HepG2 (cell line): Measurements from ENCODE around the gene SPSB1. TPM values are rescaled to one million over a fixed set of nuclear protein-coding genes. Genes with fewer than 3 reads are reported as not detected.

ENCODE experiments used
- HMG20B ChIP-seq: conservative IDR thresholded peaks from 2 replicates; pipeline ENCODE4 v1.6.1; 2016; ENCODE audit warnings: missing genetic modification reagents, missing compliant biosample characterization
- KLF6 ChIP-seq: IDR thresholded peaks from 2 replicates; pipeline ENCODE4 v1.8.0; 2016; ENCODE audit warnings: missing biosample characterization, missing genetic modification reagents
- ONECUT2 ChIP-seq: sonication (generic); formaldehyde crosslinking; IDR thresholded peaks from 2 replicates; pipeline ENCODE4 v1.4.0; 2020; ENCODE audit warnings: missing genetic modification reagents
- RCOR2 ChIP-seq: IDR thresholded peaks from 2 replicates; pipeline ENCODE4 v1.6.1; 2016; ENCODE audit warnings: missing biosample characterization, missing genetic modification reagents
- RNF2 ChIP-seq: fragments of 450-650 bp; conservative IDR thresholded peaks from 2 replicates; pipeline ENCODE4 v1.6.1; 2016; ENCODE audit warnings: low read depth
- TMF1 ChIP-seq: sonication (generic); formaldehyde crosslinking; IDR thresholded peaks from 2 replicates; pipeline ENCODE4 v1.8.1; 2022; ENCODE audit warnings: low read depth, missing genetic modification reagents
- YEATS4 ChIP-seq: sonication (generic); formaldehyde crosslinking; IDR thresholded peaks from 2 replicates; pipeline ENCODE4 v1.4.0; 2020; ENCODE audit warnings: missing genetic modification reagents, borderline replicate concordance
- ZNF407 ChIP-seq: sonication (generic); formaldehyde crosslinking; IDR thresholded peaks from one replicate; pipeline ENCODE4 v1.5.1; 2020; ENCODE audit warnings: mild to moderate bottlenecking, missing genetic modification reagents; ENCODE audit errors: not compliant biosample characterization
- ZNF644 ChIP-seq: IDR thresholded peaks from 2 replicates; pipeline ENCODE4 v1.6.1; 2016; ENCODE audit warnings: low read depth
- ZNF768 ChIP-seq: sonication (generic); formaldehyde crosslinking; IDR thresholded peaks from 2 replicates; pipeline ENCODE4 v1.4.0; 2020; ENCODE audit warnings: missing genetic modification reagents
- ZNF850 ChIP-seq: sonication (generic); formaldehyde crosslinking; conservative IDR thresholded peaks from 2 replicates; pipeline ENCODE4 v1.9.0; 2021; ENCODE audit warnings: mild to moderate bottlenecking, missing genetic modification reagents
- polyA plus RNA-seq, 8 experiments: library from polyadenylated mRNA; depleted of rRNA in 3 of 8; stranded (reverse) in 7 of 8; unstranded in 1 of 8; fragments of >200 nt; fragmentation: Illumina TruSeq in 4 of 8; extraction: Trizol in 4 of 8; gene quantifications; 2 replicates each; pipeline versions ENCODE4 v1.2.1 to v1.2.3, GENCODE V29; 2011 to 2016; ENCODE audit warnings: low read depth in 4 of 8, missing spikeins in 1 of 8, mixed read lengths in 1 of 8; ENCODE audit not compliant: insufficient read depth in 1 of 8
- total RNA-seq, 5 experiments: library from RNA; depleted of rRNA; stranded (reverse); fragments of >200 nt; fragmentation: Illumina TruSeq; extraction: Trizol; gene quantifications; 2 replicates each; pipeline ENCODE4 v1.2.3, GENCODE V29; 2016; ENCODE audit warnings: low read depth in 1 of 5
- TF ChIP-seq, protein P1 (sequence below): sonication (generic); formaldehyde crosslinking; IDR thresholded peaks from 2 replicates; pipeline ENCODE4 v1.5.1; 2020; ENCODE audit warnings: missing genetic modification reagents, mild to moderate bottlenecking, borderline replicate concordance

The SPSB1 gene
- total and polyA plus RNA-seq, 2 of the 13 experiments (the other 11 are each of a cell fraction or from before 2014, with no cell fraction given) = 5.0 to 8.0 TPM

DNA sequence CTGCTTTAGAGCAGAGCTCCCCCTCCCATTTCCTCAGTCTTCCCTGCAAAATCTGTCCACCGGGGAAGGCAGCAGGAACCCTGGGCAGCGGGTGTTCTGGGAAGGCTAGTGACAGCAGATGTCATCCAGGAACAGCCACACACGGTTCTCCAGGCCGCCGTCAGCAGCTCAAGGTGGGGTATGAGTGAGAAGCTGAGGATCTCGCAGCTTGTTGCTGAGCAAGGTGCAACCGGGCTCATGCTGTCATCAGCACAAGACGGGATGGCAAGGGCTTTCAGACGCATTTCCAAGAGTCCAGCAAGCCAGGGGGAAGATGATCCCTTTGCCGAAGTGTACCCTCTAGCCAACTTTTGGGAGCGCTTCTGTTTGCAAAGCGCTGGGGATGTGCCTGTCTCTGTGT, 23.0 kb upstream of the SPSB1 start (continued):
- TF ChIP-seq ZNF407 = no peak
- no peak for TF ChIP-seq TMF1
- TF ChIP-seq YEATS4 (CRISPR knock-in tag) = no peak
- TF ChIP-seq RNF2 = no peak
- TF ChIP-seq, protein P1, sequence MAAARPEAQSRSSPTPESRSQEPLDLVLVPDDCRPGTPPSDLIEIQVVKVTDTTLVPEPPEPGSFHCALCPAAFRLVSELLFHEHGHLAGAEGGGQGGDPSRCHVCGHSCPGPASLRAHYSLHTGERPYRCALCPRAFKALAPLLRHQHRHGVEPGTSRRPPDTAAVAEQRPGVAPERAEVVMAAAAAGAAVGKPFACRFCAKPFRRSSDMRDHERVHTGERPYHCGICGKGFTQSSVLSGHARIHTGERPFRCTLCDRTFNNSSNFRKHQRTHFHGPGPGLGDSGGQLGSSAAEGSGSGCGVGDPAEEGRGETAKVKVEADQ (CRISPR knock-in tag) = no peak
- TF ChIP-seq ZNF644 = no peak
- no peak for TF ChIP-seq ONECUT2 (CRISPR knock-in tag)
- no peak for TF ChIP-seq KLF6 (CRISPR knock-in tag)
- TF ChIP-seq ZNF768 = no peak
- TF ChIP-seq RCOR2 (CRISPR knock-in tag) = no peak
- no peak for TF ChIP-seq ZNF850 (CRISPR knock-in tag)
- no peak for TF ChIP-seq HMG20B (CRISPR knock-in tag)
